GM19193 (cell line): ENCODE results near the gene DARS2.

Source experiments
- POLR2A ChIP-seq: IDR thresholded peaks from 4 replicates; pipeline ENCODE4 v1.6.1; 2011; ENCODE audit not compliant: insufficient read depth, insufficient read length; ENCODE audit errors: extremely low read depth

The DARS2 gene

GRCh38 chr1:173856903-173857302, 32.4 kb downstream of the DARS2 start:
- TF ChIP-seq POLR2A: no peak

DNA sequence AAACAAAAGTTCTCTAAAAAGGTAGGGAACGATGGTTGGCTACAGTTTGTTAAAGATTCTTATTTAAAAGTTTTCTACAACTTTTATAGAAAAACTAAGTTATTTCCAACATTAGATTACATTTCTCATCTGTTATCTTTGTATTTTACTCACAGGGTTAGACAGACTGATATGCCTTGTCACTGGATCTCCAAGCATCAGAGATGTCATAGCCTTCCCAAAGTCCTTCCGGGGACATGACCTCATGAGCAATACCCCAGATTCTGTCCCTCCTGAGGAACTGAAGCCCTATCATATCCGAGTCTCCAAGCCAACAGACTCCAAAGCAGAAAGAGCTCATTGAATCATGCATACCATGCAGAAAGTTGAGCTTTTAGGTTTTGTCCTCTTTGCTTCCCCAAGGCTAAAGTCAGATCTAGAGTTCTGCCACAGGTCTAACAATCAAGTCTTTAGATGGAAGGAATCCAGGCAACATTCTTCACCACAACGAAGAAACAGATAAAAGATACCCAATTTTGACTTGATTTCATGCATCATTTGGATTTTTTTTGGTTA, 33.0 kb downstream of the DARS2 start:
- no peak for TF ChIP-seq POLR2A

DNA sequence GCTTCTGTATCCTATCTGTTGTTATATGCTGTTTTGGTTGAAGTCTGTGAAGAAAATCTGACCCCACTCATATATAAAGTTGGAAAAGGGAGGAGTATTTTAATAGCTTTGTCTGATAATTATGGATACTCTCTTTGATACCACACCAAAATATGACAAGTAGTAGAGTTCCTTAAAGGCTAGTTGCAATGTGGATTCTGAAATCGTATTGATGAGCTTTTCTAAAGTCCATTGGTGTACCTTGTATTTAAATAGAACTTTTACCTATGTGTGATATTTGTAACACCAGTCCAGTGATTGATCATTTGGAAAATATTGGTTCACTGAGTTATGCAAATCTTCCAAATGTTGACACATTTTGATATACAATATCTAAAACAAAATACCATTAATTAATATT, 35.6 kb downstream of the DARS2 start:
- TF ChIP-seq POLR2A: no peak

DNA sequence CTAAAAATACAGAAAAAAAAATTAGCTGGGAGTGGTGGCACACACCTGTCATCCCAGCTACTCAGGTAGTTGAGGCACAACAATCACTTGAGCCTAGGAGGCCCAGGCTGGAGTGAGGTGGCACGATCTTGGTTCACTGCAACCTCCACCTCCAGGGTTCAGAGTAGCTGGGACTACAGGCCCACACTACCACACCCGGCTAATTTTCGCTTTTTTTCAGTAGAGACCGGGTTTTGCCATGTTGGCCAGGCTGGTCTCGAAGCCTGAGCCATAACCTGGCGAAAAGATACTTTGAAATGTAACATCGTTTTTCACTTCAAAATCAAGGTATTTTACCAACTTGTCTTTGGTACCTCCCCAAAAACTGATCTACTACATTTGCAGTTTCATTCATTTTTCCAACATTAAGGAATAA, 37.3 kb downstream of the DARS2 start:
- TF ChIP-seq POLR2A: no peak

- peak; percentile 52 for TF ChIP-seq POLR2A
These were observed 37.8 kb downstream of the DARS2 start for GRCh38 chr1:173862146-173862768.

DNA sequence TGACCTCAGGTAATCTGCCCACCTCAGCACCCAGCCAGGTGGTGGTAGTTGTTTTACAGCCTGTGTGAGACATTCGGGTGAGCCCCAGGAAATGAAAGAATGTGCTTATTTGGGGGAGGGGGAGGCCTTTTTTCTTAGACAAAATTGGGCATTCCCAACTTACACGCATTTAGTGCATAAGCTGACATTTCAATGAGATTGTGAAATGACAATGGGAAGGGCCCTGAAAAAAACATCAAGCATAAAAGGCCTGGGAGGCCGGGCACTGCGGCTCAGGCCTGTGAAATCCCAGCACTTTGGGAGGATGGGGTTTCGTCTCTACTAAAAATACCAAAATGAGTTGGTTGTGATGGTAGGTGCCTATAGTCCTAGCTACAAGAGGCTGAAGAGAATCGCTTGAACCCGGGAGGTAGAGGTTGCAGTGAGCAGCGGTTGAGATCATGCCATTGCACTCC, 38.3 kb downstream of the DARS2 start:
- no peak for TF ChIP-seq POLR2A

DNA sequence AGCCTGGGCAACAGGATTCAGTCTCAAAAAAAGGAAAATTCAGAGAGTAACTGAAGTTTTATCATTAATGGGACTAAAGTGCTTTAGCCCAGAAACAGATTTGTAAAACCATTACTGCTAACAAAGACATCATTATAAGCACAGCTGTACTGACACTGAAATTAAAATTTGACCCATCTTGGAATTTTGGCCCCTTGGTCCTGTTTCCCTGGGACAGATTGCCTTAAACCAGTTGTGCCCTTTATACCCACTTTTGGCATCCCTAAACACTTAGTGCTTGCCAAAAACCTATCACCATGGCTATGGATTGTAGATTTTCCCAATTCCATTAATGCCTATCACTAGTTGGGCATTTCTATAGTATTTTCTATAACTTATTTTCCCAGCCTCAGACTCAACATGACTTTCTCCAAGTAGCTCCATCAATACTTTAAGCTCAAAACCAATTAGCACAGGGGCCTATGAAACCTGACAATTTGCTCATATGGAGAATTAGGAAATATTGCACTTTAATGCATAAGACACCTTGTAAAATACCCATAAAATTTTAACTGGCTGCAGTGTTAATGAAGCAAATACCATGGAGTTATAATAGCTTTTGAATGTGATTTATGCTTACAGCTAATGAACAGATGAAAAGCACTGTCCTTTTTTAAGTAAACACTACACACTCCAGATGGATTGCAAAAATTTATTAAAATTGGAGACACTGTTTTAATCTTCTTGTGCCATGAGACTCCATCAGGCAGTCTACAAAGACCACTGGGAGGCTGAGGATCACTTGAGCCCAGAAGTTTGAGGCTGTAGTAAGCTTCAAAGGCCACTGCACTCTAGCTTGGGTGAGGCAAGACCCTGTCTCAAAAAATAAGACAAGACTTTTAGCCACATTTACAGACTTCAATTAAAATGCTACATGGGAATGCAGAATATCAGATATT, 39.0 kb downstream of the DARS2 start:
- TF ChIP-seq POLR2A: peak; percentile 35

GRCh38 chr1:173864179-173864867, 39.9 kb downstream of the DARS2 start:
- TF ChIP-seq POLR2A: no peak

- no peak for TF ChIP-seq POLR2A
These were observed 41.1 kb downstream of the DARS2 start for GRCh38 chr1:173865468-173866164.

DNA sequence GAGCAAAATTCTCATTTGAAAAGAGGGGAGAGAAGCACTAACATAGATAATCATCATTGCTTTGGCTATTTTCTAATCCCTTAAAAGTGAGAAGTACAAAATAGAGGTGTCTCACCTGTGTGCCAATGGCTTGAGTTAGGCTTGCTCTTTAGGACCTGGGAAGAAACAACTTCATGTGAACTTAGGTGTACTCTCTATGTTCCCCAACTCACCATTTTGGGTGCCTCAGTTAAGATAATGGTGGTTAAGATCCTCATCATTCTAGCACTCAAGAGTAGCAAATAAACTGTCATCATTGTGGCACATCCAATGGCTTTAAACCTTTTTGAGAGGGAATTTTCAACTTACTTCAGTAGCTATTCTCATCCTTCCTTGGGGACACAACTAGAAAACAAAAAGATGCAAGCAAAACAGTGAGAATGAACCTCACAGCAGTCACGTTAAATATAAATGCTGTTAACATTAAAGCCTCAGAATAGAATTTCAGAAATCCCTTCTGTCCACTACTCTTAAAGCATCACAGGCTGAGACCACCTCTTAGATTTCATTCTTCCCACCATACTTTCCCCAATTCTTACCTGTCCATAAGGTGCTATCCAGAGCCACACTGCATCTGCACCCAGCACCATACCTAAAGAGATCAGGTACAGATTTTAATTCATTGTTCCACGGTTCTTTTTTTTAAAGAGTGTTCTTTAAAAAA, 42.1 kb downstream of the DARS2 start:
- TF ChIP-seq POLR2A: no peak

DNA sequence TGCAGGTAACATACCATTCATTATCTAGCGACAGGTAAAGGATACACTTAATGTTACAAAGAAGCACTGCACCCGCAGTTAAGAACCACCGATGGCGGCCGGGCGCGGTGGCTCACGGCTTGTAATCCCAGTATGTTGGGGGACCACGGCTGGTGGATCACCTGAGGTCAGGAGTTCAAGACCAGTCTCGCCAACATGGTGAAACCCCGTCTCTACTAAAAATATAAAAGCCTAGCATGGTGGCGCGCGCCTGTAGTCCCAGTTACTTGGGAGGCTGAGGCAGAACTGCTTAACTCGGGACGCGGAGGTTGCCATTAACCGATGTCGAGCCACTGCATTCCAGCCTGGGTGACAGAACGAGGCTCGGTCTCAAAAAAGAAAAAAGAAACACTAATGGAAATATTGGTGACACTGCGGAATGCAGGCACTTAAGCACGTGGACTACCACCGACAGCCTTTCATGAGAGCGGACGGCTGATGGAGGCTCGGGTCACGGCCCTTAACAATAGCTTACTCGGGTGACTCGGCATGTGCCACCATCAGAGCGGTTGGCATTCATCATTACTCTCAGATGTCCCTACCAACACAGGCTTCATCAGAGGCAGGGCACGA, 42.8 kb downstream of the DARS2 start:
- TF ChIP-seq POLR2A: no peak

DNA sequence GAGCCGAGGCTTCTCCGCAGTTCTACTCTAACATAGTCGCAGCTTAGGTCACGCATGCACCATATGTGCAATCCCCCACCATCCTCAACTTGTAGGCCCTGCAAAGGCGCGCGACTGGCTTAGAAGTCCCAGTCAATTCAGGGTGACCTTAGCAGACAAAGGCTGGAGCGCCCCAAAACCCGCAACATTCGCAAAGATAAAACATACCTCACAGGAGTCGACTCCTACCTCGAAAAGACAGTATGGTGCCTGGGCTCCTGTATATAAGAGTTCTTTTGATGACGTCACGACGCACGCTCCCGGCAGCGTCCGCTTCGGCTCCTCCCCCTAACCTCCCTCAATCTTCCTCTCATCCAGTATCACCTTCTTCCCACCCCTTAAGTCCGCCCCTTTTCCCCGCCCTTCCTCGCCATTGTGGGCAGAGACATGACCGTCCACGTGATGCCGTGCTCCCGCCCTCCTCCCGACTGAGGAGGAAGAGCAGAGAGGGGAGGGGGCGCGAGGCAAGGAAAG, 43.3 kb downstream of the DARS2 start, which contains the start of gene GAS5:
Gene GAS5 (minus strand): TSS at position 237 of the 513 bp plus-strand sequence.
- TF ChIP-seq POLR2A: peak; percentile 100

GRCh38 chr1:173868266-173869020, 44.0 kb downstream of the DARS2 start, which contains the start of gene ZBTB37:
ZBTB37 (plus strand) TSS chr1:173868380; CDS start chr1:173870226, 1,846 bp downstream.
- TF ChIP-seq POLR2A: no peak

DNA sequence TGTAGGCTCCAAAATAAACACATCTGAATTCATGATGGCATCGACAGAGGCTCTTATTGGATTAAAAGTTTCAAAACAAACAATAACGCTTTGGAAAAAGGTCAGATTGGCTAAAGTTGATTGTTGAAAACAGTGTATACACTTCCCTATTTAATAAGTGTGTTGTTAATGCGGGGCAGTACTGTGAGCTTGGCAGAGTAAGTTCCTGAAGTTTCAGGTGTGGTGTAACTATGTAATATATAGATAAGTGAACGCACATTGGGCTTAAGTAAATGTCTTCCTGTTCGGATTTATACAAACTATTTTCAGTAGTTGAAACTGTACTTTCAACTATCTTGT, 44.5 kb downstream of the DARS2 start:
- no peak for TF ChIP-seq POLR2A
